GM18519 (cell line): ENCODE results near the gene BRD3OS.
"Not testable (repeated sequence)": the region's sequence is repeated elsewhere in the genome, so short reads cannot be mapped to it uniquely, and the experiment has no call there.

Experiments
- ATAC-seq: cut with Tn5 transposase; IDR thresholded peaks from one replicate; pipeline ENCODE4 v1.9.1; 2021; ENCODE audit warnings: mild to moderate bottlenecking, moderate library complexity; ENCODE audit not compliant: unreplicated experiment, low FRiP score

BRD3OS gene

DNA sequence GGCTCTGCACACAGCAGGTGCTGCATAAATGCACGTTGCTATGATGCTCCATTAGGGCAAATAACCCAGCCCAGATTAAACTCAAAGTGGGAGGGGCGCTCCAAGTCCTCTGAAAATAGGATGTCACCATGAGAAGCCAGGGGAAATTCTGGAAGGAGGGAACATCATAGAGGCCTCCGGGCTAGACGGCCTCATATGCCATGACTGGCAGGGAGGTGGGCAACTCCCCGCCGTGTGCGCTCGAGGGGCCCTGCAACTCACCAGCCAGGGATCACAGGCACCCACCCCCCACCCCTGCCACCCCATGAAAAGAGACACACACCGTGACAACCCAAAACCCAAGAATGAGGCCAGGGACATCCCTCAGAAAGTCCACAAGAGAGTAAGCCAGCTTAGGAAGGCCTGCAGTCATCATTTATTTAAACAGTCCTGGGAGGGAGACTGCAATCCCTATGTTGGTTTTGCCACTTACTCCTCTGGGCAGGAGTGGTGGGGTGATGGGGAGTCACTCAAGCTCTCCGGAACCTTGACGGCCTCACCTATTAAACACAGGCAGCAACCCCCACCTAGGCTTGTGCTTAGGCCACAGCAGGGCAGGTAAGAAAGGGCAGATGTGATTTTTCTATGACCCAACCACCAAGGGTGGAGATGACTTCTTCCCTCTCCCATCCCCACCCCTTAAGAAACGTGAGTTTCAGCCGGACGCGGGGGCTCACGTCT is 37.2 kb upstream of the BRD3OS start:
- no peak for ATAC-seq

DNA sequence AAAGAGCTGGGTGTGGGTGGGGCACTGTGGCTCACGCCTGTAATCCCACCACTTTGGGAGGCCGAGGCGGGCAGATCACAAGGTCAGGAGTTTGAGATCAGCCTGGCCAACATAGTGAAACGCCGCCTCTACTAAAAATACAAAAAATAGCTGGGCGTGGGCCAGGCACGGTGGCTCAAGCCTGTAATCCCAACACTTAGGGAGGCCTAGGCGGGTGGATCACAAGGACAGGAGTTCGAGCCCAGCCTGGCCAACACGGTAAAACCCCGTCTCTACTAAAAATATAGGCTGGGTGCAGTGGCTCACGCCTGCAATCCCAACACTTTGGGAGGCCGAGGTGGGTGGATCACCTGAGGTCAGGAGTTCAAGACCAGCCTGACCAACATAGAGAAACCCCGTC is 36.5 kb upstream of the BRD3OS start:
- not testable (repeated sequence) for ATAC-seq

GRCh38 chr9:133989625-133990365 is 35.5 kb upstream of the BRD3OS start:
- no peak for ATAC-seq

DNA sequence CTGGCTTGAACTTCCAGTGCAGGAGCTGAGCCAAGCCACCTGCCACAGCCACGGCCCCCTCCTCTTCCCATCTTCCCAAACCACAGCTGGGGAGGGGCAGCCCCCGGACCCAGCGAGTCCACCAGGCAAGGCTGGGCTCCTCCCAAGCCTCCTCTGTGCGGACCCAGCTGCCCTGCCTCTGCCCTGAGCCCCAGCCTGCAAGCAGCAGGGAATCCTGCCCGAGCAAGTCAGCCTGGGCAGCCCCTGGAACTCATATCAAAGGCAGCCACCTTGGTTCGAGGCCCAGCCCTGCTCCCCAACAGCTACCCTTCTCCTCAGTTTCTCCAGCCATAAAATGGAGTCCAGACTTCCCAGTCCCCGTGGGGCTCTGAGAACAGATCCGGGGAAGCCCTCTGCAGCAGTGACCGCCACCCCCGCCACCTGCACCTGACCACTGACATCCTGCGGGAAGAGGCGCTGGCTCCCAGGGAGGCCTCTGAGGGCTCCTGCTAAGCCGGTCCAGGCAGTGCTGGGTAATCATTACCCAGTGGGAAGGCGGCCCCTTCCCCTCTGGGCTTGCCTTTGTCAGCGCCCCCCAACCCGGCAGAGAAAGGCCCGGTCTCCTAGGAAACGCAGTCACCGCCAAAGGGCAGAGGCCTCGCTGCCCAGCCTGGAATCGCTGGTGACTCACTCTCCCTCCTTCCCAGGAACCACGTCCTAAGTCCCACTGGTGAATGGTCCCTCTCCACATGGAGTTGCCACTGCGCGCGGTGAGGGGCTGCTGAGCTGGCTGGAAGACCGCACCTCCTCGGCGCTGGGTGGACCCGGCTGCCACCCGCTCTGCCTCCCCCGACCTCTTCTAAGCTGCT is 34.7 kb upstream of the BRD3OS start:
- no peak for ATAC-seq

GRCh38 chr9:133991214-133991921 is 33.9 kb upstream of the BRD3OS start:
- ATAC-seq, result no peak

DNA sequence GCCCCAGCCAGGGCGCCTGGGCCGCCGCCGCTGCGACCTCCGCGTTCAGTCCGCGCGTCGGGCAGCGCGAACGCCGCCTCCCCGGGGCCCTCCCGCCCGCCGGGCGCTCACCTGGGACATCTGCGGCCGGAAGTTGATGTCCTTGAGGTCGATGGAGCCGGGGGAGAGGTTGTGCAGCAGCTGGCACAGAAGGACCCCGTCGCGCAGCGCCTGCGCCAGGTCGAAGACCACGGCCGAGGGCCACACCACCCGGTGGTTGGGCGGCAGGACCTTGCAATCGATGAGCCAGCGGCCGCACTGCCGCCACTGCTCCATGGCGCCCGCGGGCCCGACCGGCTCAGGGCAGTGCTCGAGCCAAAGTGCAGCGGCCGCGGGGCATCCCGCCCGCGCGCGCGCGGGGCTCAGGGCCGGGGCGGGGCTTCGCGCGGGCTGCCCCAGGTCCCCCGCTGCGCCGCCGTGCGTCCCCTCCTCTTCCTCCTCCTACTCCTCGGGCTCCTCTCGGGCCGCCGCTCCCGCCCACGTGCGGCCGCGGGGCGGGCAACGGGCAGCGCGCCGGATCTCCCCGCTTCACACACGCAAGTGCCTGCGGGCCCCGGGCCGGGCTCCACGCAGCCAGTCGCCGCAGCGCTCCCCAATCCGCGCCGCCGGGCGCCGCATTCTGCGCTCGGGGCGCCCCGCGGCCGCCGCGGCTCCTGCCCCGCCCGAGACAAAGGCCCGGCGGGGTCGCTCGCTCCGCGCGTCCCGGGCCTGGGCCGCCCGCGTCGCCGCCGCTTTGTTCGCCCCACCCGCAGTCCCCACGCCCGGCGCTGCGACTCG is 33.1 kb upstream of the BRD3OS start, which contains the start of gene VAV2:
Gene VAV2, minus strand, starts transcription at position 361 of the 816 bp plus-strand sequence. Its CDS starts 46 bp downstream, at position 315.
- no peak for ATAC-seq

DNA sequence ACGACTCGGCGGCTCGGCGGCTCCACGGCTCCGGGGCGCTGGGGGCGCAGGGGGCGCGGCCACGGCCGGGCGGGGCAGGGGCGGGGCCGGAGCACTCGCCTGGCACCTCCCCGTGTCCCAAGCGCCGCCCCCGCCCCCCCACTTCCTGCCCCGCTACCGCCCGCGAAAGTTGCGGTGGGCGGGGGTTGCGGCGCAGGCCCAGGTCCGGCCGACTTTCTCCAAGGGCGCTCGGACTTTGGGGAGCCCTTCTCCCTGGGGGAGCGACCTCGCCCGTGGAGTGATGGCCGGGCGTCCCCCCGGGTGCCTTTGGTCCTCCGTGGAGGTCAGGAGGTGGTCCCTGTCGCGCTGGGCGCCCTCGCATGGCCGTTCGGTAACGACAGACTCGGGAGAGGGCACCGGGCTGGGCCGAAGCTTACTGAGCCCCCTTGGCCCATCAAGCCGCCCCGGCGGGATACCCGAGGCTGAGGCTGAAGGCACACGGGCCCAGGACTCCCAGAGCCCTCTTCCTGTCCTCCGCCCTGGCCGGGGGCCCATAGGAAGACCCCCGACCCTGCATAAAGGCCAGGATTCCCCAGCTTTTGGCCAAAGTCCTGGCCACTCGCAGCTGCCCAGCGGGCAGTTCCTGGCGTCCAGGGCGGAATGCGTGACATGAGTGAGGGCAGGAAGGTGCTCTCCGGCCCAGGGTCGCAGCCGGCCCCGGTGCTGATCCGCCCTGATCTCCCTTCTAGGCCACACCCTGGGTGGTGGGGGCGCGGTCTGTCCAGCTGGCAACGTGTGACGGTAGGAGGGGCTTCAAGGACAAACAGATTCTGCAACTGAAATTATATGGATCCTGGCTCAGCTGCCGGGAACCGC is 32.3 kb upstream of the BRD3OS start:
- no peak for ATAC-seq

GRCh38 chr9:133993635-133994253 is 31.5 kb upstream of the BRD3OS start:
- ATAC-seq, result no peak

GRCh38 chr9:133994353-133995011 is 30.8 kb upstream of the BRD3OS start:
- no peak for ATAC-seq

GRCh38 chr9:133995012-133995896 is 30.0 kb upstream of the BRD3OS start:
- no peak for ATAC-seq

- no peak for ATAC-seq
Observed at GRCh38 chr9:133996531-133997520, 28.5 kb upstream of the BRD3OS start.

DNA sequence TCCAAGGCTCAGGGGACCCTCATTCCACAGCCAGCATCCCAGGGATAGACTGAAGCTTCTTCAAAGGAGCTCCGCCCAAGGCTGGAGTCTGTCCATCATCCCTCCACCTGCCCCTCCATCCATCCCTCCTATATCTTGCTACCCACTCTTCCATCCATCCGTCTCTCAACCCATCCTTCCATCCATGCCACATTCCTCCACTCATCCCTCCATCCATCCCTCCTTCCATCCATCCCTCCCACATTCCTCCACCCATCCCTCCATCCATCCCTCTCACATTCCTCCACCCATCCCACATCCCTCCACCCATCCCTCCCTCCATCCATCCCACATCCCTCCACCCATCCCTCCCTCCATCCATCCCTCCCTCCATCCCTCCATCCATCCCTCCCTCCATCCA is 27.7 kb upstream of the BRD3OS start:
- no peak for ATAC-seq

DNA sequence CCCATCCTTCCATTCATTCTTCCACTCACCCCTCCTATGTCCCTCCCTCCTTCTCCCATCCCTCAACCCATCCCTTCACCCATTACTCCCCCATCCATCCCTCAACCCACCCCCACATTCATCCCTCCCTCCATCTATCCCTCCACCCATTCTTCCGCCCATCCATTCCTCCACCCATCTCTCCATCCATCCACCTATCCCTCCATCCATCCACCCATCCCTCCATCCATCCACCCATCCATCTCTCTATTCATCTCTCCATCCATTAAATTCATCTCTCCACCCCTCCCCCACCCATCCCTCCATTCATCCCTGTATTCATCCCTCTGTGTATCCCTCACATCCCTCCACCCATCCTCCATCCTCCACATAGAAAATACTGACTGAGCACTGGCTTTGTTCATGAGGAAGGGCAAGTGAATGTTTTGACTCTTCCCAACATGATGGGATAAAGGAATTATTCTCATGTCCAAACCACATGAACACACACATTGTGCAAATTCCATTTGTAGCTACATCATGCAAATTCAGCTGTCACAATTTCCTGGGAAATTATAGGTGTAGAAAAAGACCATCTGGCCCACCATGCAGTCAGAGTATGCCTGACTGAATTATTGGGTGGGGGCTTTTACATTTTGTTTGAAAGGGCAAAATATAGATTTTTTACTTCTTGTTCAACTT is 26.2 kb upstream of the BRD3OS start:
- ATAC-seq, result no peak

DNA sequence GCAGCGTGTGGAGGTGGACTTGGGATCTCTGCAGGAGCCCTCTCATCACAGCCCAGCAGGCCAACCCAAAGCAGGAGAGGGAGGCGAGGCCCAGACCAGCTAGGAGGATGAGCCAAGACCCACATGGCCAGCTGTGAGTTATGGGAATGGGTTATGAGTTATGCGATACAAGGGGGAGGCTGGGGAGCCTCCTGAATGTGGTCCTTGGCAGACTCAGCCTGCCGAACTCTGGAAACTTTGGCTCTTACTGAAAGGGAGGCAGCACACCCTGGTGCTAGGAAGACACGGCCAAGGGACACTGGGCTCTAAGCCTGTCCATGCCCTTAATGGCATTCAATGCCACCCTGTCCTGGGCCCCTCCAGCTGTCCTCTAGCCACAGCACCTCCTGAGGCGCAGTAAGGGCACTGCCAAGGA is 25.4 kb upstream of the BRD3OS start:
- ATAC-seq, result no peak

DNA sequence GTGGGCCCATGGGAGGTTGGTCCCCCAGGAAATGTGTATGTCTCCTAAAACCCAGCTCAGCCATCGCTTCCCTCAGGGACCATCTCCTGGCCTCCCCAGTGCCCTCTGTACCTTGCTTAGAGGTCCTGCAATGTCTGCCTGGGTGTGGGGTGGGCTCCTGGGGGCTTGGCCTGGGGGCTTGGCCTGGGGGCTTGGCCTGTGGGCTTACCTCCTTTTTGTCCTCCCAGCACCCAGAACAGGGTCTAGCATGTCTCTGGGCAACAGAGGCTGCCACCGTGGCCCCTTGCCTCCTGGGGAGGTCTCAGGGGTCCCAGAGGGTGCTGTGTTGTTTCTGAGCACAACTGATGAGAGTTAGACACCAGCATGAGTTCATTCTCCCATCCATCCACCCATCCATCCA is 22.5 kb upstream of the BRD3OS start:
- no peak for ATAC-seq
